Common myeloid progenitor, CD34-positive (primary cell): ENCODE results near the gene CCDC83.

Experiments used
- CTCF ChIA-PET: fragments of 350-600 bp; sonication (Branson Sonifier 250); formaldehyde crosslinking; loops from one replicate; lab custom pipeline; 2021; ENCODE audit warnings: antibody characterized with exemption; lab: Charles Lee
- POLR2A ChIA-PET: fragments of 350-600 bp; sonication (Branson Sonifier 250); formaldehyde crosslinking; loops from one replicate; lab custom pipeline; 2021; ENCODE audit warnings: antibody characterized with exemption; lab: Charles Lee
- DNase-seq, 3 donors: peaks; one replicate each; pipeline versions ENCODE4 v3.0.0 to v3.0.0-alpha.2; 2013
- H3K27ac ChIP-seq, 2 experiments: 1 replicate in 1 of 2; 2 replicates in 1 of 2; pipeline ENCODE4 v1.7.0; 2013; ENCODE audit warnings: inconsistent platforms in 2 of 2, low read length in 2 of 2, mild to moderate bottlenecking in 2 of 2, low read depth in 1 of 2, moderate library complexity in 1 of 2; ENCODE audit not compliant: severe bottlenecking in 2 of 2, insufficient read depth in 1 of 2, poor library complexity in 1 of 2
- H3K27me3 ChIP-seq, 5 experiments: replicated peaks in 2 of 5; 1 replicate in 3 of 5; 2 replicates in 2 of 5; pipeline versions ENCODE4 v1.6.1 to v1.7.0; 2013; ENCODE audit warnings: low read length in 4 of 5, mild to moderate bottlenecking in 2 of 5, moderate library complexity in 2 of 5, inconsistent platforms in 1 of 5; ENCODE audit not compliant: insufficient read depth in 5 of 5, control insufficient read depth in 4 of 5
- H3K36me3 ChIP-seq, 4 experiments: 1 replicate in 2 of 4; 2 replicates in 2 of 4; pipeline versions ENCODE4 v1.6.1 to v1.7.0; 2013; ENCODE audit warnings: low read length in 3 of 4, control low read depth in 1 of 4, mild to moderate bottlenecking in 1 of 4; ENCODE audit not compliant: control insufficient read depth in 4 of 4, insufficient read depth in 4 of 4
- H3K4me1 ChIP-seq, 4 experiments: 1 replicate in 3 of 4; 2 replicates in 1 of 4; pipeline versions ENCODE4 v1.6.1 to v1.7.1; 2013; ENCODE audit warnings: low read length in 3 of 4, mild to moderate bottlenecking in 3 of 4, control low read depth in 1 of 4, inconsistent platforms in 1 of 4, moderate library complexity in 1 of 4; ENCODE audit not compliant: control insufficient read depth in 4 of 4, insufficient read depth in 4 of 4; ENCODE audit errors: control extremely low read depth in 1 of 4
- H3K4me3 ChIP-seq, 7 experiments: 1 replicate in 4 of 7; 2 replicates in 3 of 7; pipeline versions ENCODE4 v1.5.1 to v1.7.0; 2013; ENCODE audit warnings: mild to moderate bottlenecking in 7 of 7, low read length in 6 of 7, moderate library complexity in 6 of 7, inconsistent platforms in 2 of 7, low read depth in 2 of 7, control low read depth in 1 of 7; ENCODE audit not compliant: insufficient read depth in 4 of 7, control insufficient read depth in 1 of 7; ENCODE audit errors: extremely low read depth in 1 of 7
- H3K9me3 ChIP-seq, 5 experiments: 1 replicate in 4 of 5; 2 replicates in 1 of 5; pipeline versions ENCODE4 v1.6.1 to v1.7.1; 2013; ENCODE audit warnings: low read length in 4 of 5, mild to moderate bottlenecking in 2 of 5, inconsistent platforms in 1 of 5, low read depth in 1 of 5, moderate library complexity in 1 of 5; ENCODE audit not compliant: control insufficient read depth in 4 of 5, insufficient read depth in 2 of 5; ENCODE audit errors: control extremely low read depth in 1 of 5
- WGBS: methylation state at CpG from one replicate; pipeline ENCODE4 v1.1.5; 2013; ENCODE audit not compliant: insufficient coverage; 5-methylcytosine and 5-hydroxymethylcytosine counted together

CCDC83 gene

DNA sequence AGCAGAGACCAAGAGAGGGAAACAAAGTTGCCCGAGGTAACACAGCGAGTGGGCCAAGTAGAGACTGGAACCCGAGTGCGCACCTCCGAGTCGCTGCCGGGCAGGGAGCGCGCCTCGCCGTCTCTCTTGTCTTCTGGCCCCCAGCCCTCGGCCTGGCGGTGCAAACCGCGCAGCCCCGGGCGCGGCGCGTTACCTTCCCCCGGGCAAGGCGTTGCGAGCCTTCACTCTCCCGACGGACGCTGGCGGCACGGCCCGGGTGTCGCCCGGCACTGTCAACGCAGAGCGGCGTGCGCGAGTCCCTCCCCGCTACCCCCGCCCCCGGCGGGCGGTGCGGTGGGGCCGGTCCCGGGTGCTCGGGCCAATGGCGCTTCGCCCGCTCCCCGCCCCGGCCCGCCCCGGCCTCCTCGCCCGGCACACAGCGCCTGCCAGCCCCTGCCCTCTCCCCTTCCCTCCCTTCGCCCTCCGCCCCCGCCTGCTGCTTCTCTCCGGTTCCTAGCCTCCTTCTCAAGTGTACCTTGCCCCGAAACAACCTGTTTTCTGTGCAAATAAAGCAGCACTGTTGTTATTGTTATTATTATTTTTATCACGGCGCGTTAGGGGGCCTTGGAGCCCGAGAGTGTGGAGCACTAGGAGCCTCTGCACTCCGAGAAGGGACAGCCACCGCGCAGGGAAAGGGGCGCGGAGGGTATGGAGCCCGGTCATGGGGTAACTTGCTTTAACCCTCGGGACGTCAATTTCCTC is 44.1 kb upstream of the CCDC83 start, which contains the start of gene SYTL2:
Gene SYTL2, minus strand, starts transcription at position 271 of the 741 bp plus-strand sequence. CDS start 53,416 bp downstream, outside the sequence.
- Histone ChIP-seq H3K9me3 (no peaks in the 10 kb centered on the region), H3K27ac (no peak within 1 kb of the TSS), H3K4me3 (peak within 1 kb of the TSS; percentile 54 to 81 (median 66)), H3K4me1 (peaks cover 3 to 21% (median 19%) of the 10 kb centered on the region in 4 experiments), H3K27me3 (peaks cover 0 to 4% (median 0%) of the 10 kb centered on the region in 5 experiments), H3K36me3 (no peaks in the 10 kb centered on the region)
- under 1% methylated on average over 49 of the region's 72 CpGs for WGBS
- DNase-seq: peak; percentile 40 to 66 (median 50)
- ChIA-PET POLR2A (no interaction called here), CTCF (interaction anchor here (0.8 to 2.2 kb wide), 7 partner anchors 12 to 115 kb away, joined by 3 to 9 read pairs (median 4); no protein-coding TSS in a partner anchor)

DNA sequence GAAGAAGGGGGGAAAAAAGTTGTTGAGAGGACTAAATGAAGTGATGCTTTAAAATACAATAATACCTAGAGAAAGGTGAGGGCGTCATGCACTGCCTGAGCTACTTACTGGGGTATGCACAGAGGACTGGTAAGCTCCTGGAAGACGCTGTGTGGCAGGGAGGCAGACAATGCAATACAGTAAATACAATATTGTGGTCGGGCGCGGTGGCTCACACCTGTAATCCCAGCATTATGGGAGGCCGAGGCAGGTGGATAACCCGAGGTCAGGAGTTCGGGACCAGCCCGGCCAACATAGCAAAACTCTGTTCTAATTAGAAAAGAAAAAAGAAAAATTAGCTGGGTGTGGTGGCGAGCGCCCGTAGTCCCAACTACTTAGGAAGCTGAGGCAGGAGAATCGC is 43.6 kb upstream of the CCDC83 start:
- DNase-seq: no peak
- ChIA-PET POLR2A (no interaction called here), CTCF (interaction anchor here (1.2 kb wide), 1 partner anchor 13 kb away, joined by 3 read pairs; no protein-coding TSS in a partner anchor)
- WGBS: 77% methylated on average over 13 of the region's 13 CpGs
- Histone ChIP-seq H3K36me3 (no peaks in the 10 kb centered on the region), H3K4me3 (peak overlapping the region in 5 of 7 experiments; percentile 48 to 81 (median 70)), H3K27me3 (peaks cover 0 to 4% (median 0%) of the 10 kb centered on the region in 5 experiments), H3K27ac (no peak overlapping the region), H3K4me1 (peaks cover 3 to 21% (median 19%) of the 10 kb centered on the region in 4 experiments), H3K9me3 (no peaks in the 10 kb centered on the region)

DNA sequence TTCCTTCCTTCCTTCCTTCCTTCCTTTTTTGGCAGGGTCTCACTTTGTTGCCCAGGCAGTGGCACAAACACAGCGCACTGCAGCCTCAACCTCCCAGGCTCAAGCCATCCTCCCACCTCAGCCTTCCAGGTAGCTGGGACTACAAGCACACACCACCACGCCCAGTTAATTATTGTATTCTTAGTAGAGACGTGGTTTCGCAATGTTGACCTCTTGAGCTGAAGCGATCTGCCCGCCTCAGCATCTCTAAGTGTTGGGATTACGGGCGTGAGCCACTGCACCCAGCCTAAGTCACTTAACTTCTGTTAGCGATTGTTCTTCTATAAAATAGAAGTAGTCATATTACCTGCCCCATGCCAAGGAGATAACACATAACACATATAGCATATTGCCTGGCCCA is 41.5 kb upstream of the CCDC83 start:
- Histone ChIP-seq H3K36me3 (no peaks in the 10 kb centered on the region), H3K27ac (no peak overlapping the region), H3K27me3 (peaks cover 0 to 4% (median 0%) of the 10 kb centered on the region in 5 experiments), H3K9me3 (no peaks in the 10 kb centered on the region), H3K4me3 (no peak overlapping the region), H3K4me1 (peaks cover 3 to 21% (median 19%) of the 10 kb centered on the region in 4 experiments)
- 100% methylated on average over 1 of the region's 9 CpGs for WGBS
- ChIA-PET CTCF (interaction anchor here (0.9 to 1.9 kb wide), 3 partner anchors 12 to 123 kb away, joined by 3 to 4 read pairs (median 4); no protein-coding TSS in a partner anchor), POLR2A (no interaction called here)
- DNase-seq: no peak

- peaks cover 0 to 4% (median 0%) of the 10 kb centered on the region in 5 experiments for H3K27me3 ChIP-seq
- ChIA-PET CTCF (interaction anchor here (1.0 to 1.4 kb wide), 3 partner anchors 10 to 124 kb away, joined by 3 read pairs; no protein-coding TSS in a partner anchor), POLR2A (no interaction called here)
- peaks cover under 1 to 13% (median 11%) of the 10 kb centered on the region in 4 experiments for H3K4me1 ChIP-seq
- 88% methylated on average over 1 of the region's 4 CpGs for WGBS
- H3K36me3 ChIP-seq: no peaks in the 10 kb centered on the region
- H3K4me3 ChIP-seq: no peak overlapping the region
- no peaks in the 10 kb centered on the region for H3K9me3 ChIP-seq
- DNase-seq: no peak
- no peak overlapping the region for H3K27ac ChIP-seq
These were observed 39.8 kb upstream of the CCDC83 start for GRCh38 chr11:85815186-85815931.

- ChIA-PET CTCF (interaction anchor here (1.1 kb wide), 1 partner anchor 12 kb away, joined by 3 read pairs; no protein-coding TSS in a partner anchor), POLR2A (no interaction called here)
- H3K27ac ChIP-seq: no peak overlapping the region
- H3K27me3 ChIP-seq: no peaks in the 10 kb centered on the region
- H3K9me3 ChIP-seq: no peaks in the 10 kb centered on the region
- H3K4me3 ChIP-seq: no peak overlapping the region
- H3K4me1 ChIP-seq: peaks cover 0 to 11% (median 4%) of the 10 kb centered on the region in 4 experiments
- DNase-seq: no peak
- no peaks in the 10 kb centered on the region for H3K36me3 ChIP-seq
These were observed 35.7 kb upstream of the CCDC83 start for GRCh38 chr11:85819441-85819840.

- POLR2A ChIA-PET: interaction anchor here (0.6 kb wide), 1 partner anchor 121 kb away, joined by 4 read pairs; no protein-coding TSS in a partner anchor
- 89% methylated on average over 1 of the region's 1 CpG for WGBS
- peaks cover 0 to 11% (median 4%) of the 10 kb centered on the region in 4 experiments for H3K4me1 ChIP-seq
- H3K4me3 ChIP-seq: no peak overlapping the region
- no peak for DNase-seq
- CTCF ChIA-PET: interaction anchor here (0.8 to 2.1 kb wide), 2 partner anchors 12 to 21 kb away, joined by 3 to 8 read pairs; no protein-coding TSS in a partner anchor
- H3K27me3 ChIP-seq: no peaks in the 10 kb centered on the region
- H3K9me3 ChIP-seq: no peaks in the 10 kb centered on the region
- H3K36me3 ChIP-seq: no peaks in the 10 kb centered on the region
- H3K27ac ChIP-seq: no peak overlapping the region
These were observed 33.5 kb upstream of the CCDC83 start for GRCh38 chr11:85821636-85822035.
